H9 (cell line): ENCODE results near the gene CASQ2. TPM values are rescaled to one million over a fixed set of nuclear protein-coding genes. Genes with fewer than 3 reads are reported as not detected.

Experiments used
- DNase-seq: peaks from one replicate; pipeline ENCODE4 v3.0.0-alpha.2; 2017
- H2AFZ ChIP-seq: one replicate; pipeline ENCODE4 v1.6.1; 2013; ENCODE audit warnings: mild to moderate bottlenecking, low read length, control low read depth, moderate library complexity
- H2AK5ac ChIP-seq: 2 replicates; pipeline ENCODE4 v1.6.1; 2013; ENCODE audit warnings: low read length, control low read depth, mixed read lengths; ENCODE audit not compliant: insufficient read length
- H2BK120ac ChIP-seq: one replicate; pipeline ENCODE4 v1.6.1; 2013; ENCODE audit warnings: low read depth, mild to moderate bottlenecking, low read length, control low read depth, inconsistent platforms; ENCODE audit not compliant: poor library complexity, severe bottlenecking
- H2BK12ac ChIP-seq: 2 replicates; pipeline ENCODE4 v1.6.1; 2013; ENCODE audit warnings: low read length, control low read depth, mixed read lengths, low read depth; ENCODE audit not compliant: insufficient read length
- H2BK15ac ChIP-seq: 2 replicates; pipeline ENCODE4 v1.6.1; 2013; ENCODE audit warnings: low read depth, low read length, control low read depth
- H2BK20ac ChIP-seq: one replicate; pipeline ENCODE4 v1.6.1; 2013; ENCODE audit warnings: low read depth, mild to moderate bottlenecking, low read length, control low read depth, inconsistent platforms; ENCODE audit not compliant: poor library complexity, severe bottlenecking
- H2BK5ac ChIP-seq: 2 replicates; pipeline ENCODE4 v1.6.1; 2013; ENCODE audit warnings: low read length, control low read depth, mixed read lengths; ENCODE audit not compliant: insufficient read length
- H3K14ac ChIP-seq: 2 replicates; pipeline ENCODE4 v1.6.1; 2013; ENCODE audit warnings: low read length, control low read depth; ENCODE audit not compliant: insufficient read depth
- H3K18ac ChIP-seq: 2 replicates; pipeline ENCODE4 v1.6.1; 2013; ENCODE audit warnings: low read depth, mild to moderate bottlenecking, mixed read lengths, low read length, control low read depth; ENCODE audit not compliant: insufficient read length
- H3K23ac ChIP-seq: 2 replicates; pipeline ENCODE4 v1.6.1; 2013; ENCODE audit warnings: low read length, control low read depth, mixed read lengths, low read depth; ENCODE audit not compliant: insufficient read length
- H3K23me2 ChIP-seq: 2 replicates; pipeline ENCODE4 v1.6.1; 2013; ENCODE audit warnings: low read depth, mild to moderate bottlenecking, mixed read lengths, low read length, control low read depth; ENCODE audit not compliant: insufficient read length, poor library complexity, severe bottlenecking
- H3K27ac ChIP-seq: 2 replicates; pipeline ENCODE4 v1.5.1; 2013; ENCODE audit warnings: low read length, control low read depth, mixed read lengths, low read depth; ENCODE audit not compliant: insufficient read length
- H3K27me3 ChIP-seq: 2 replicates; pipeline ENCODE4 v1.6.1; 2013; ENCODE audit warnings: low read length, control low read depth, inconsistent platforms; ENCODE audit not compliant: insufficient read depth
- H3K4ac ChIP-seq: 2 replicates; pipeline ENCODE4 v1.6.1; 2013; ENCODE audit warnings: low read depth, mild to moderate bottlenecking, control low read depth, inconsistent platforms, low read length, moderate library complexity
- H3K4me1 ChIP-seq: 2 replicates; pipeline ENCODE4 v1.6.1; 2013; ENCODE audit warnings: low read length, control low read depth, inconsistent platforms; ENCODE audit not compliant: insufficient read depth
- H3K4me2 ChIP-seq: 2 replicates; pipeline ENCODE4 v1.6.1; 2013; ENCODE audit warnings: low read length, control low read depth, mixed read lengths; ENCODE audit not compliant: insufficient read length, insufficient read depth
- H3K56ac ChIP-seq: 2 replicates; pipeline ENCODE4 v1.6.1; 2013; ENCODE audit warnings: low read depth, mild to moderate bottlenecking, mixed read lengths, low read length, control low read depth; ENCODE audit not compliant: insufficient read length
- H3K79me1 ChIP-seq: 2 replicates; pipeline ENCODE4 v1.6.1; 2013; ENCODE audit warnings: low read depth, mild to moderate bottlenecking, moderate library complexity, low read length, control low read depth, inconsistent platforms; ENCODE audit not compliant: insufficient read depth, poor library complexity, severe bottlenecking
- H3K79me2 ChIP-seq: 2 replicates; pipeline ENCODE4 v1.6.1; 2013; ENCODE audit warnings: low read length, control low read depth, inconsistent platforms; ENCODE audit not compliant: insufficient read depth
- H3K9ac ChIP-seq: 2 replicates; pipeline ENCODE4 v1.6.1; 2013; ENCODE audit warnings: low read length, control low read depth, mixed read lengths; ENCODE audit not compliant: insufficient read length; ENCODE audit errors: extremely low read depth
- H3K9me3 ChIP-seq: one replicate; pipeline ENCODE4 v1.6.1; 2013; ENCODE audit warnings: low read depth, low read length, inconsistent platforms; ENCODE audit not compliant: control insufficient read depth
- H3T11ph ChIP-seq: one replicate; pipeline ENCODE4 v1.6.1; 2013; ENCODE audit warnings: mild to moderate bottlenecking, low read length, control low read depth, inconsistent platforms
- H4K20me1 ChIP-seq: one replicate; pipeline ENCODE4 v1.6.1; 2013; ENCODE audit not compliant: control insufficient read depth, insufficient read length, insufficient read depth
- H4K5ac ChIP-seq: 2 replicates; pipeline ENCODE4 v1.6.1; 2013; ENCODE audit warnings: low read depth, mild to moderate bottlenecking, mixed read lengths, low read length, control low read depth; ENCODE audit not compliant: insufficient read length
- H4K8ac ChIP-seq: replicated peaks from 2 replicates; pipeline ENCODE4 v1.6.1; 2013; ENCODE audit warnings: low read length, control low read depth, mixed read lengths, low read depth; ENCODE audit not compliant: insufficient read length
- H4K91ac ChIP-seq: 2 replicates; pipeline ENCODE4 v1.6.1; 2013; ENCODE audit warnings: low read depth, mild to moderate bottlenecking, moderate library complexity, mixed read lengths, low read length, control low read depth; ENCODE audit not compliant: insufficient read length
- H3K27ac Mint-ChIP-seq, 3 experiments: 2 replicates in 2 of 3; 3 replicates in 1 of 3; pipeline ENCODE4 v1.8.0; 2020 to 2021; ENCODE audit warnings: mixed read lengths in 3 of 3, mild to moderate bottlenecking in 1 of 3, moderate library complexity in 1 of 3
- H3K27me3 Mint-ChIP-seq: 2 replicates; pipeline ENCODE4 v1.8.0; 2021; ENCODE audit warnings: low read depth, mild to moderate bottlenecking, moderate library complexity, mixed read lengths
- H3K36me3 Mint-ChIP-seq, 3 experiments: 2 replicates in 2 of 3; 3 replicates in 1 of 3; pipeline ENCODE4 v1.8.0; 2020 to 2021; ENCODE audit warnings: low read depth in 3 of 3, mixed read lengths in 3 of 3; ENCODE audit not compliant: insufficient read depth in 1 of 3
- H3K4me1 Mint-ChIP-seq, 2 experiments: 2 replicates each; pipeline ENCODE4 v1.8.0; 2020; ENCODE audit warnings: mixed read lengths in 2 of 2
- H3K4me3 Mint-ChIP-seq, 2 experiments: 2 replicates in 1 of 2; 3 replicates in 1 of 2; pipeline ENCODE4 v1.8.0; 2020 to 2021; ENCODE audit warnings: mild to moderate bottlenecking in 2 of 2, mixed read lengths in 2 of 2, moderate library complexity in 1 of 2
- H3K9me3 Mint-ChIP-seq, 2 experiments: 2 replicates in 1 of 2; 3 replicates in 1 of 2; pipeline ENCODE4 v1.8.0; 2020; ENCODE audit warnings: mild to moderate bottlenecking in 2 of 2, mixed read lengths in 2 of 2, moderate library complexity in 1 of 2
- WGBS: extraction: QIAGEN DNeasy Blood & Tissue Kit; methylation state at CpG from one replicate; pipeline ENCODE4 v1.1.7; 2013; ENCODE audit warnings: missing lambda C conversion rate, low lambda C conversion rate, mixed read lengths; ENCODE audit not compliant: insufficient read length; ENCODE audit errors: extremely low coverage; 5-methylcytosine and 5-hydroxymethylcytosine counted together
- total RNA-seq: library from RNA; stranded (reverse); gene quantifications from 2 replicates; pipeline ENCODE4 v1.2.1, GENCODE V29; 2021
- TF ChIP-seq, protein P1 (sequence below): fragments of 200-600 bp; sonication (generic); conservative IDR thresholded peaks from 3 replicates; pipeline ENCODE4 v1.8.0; 2021; ENCODE audit warnings: antibody characterized with exemption, mild to moderate bottlenecking

Gene CASQ2
- total RNA-seq, 1 experiment from 2014 or later: not detected

DNA sequence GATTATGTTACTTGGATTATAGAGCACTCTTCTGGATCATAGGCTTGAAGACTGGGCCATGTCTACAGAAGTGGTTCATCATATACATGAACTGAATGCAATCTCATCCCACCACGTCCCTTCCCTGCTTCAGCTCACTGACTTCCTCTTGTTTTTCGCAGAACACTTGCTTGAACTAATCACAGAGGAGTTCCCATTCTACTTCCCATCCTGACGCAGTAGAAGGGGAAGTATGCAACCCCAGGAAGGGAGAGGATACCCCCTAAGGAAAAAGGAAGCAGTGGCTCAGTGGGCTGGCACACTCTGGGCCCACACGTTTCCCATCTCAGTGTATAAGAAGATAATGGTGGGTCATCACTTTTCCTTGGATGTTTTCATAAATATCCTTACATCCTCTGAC, 36.2 kb downstream of the CASQ2 start:
- no peaks in the 10 kb centered on the region for H3K27me3 Mint-ChIP-seq
- Histone ChIP-seq H3K4me2 (no peak overlapping the region), H3K9ac (peak overlapping the region; percentile 26), H3K27ac (no peak overlapping the region), H3K4me1 (no peaks in the 10 kb centered on the region; the same call in 1 of the 2 replicates), H3K56ac (no peak overlapping the region), H2BK20ac (no peak overlapping the region), H2BK120ac (no peak overlapping the region), H4K91ac (no peak overlapping the region), H2AK5ac (no peak overlapping the region), H3K18ac (no peak overlapping the region), H2AFZ (no peak overlapping the region), H3K23me2 (no peaks in the 10 kb centered on the region), H2BK15ac (no peak overlapping the region), H3K14ac (no peak overlapping the region), H3K27me3 (no peaks in the 10 kb centered on the region), H3K4ac (no peak overlapping the region), H3K23ac (no peak overlapping the region), H2BK12ac (no peak overlapping the region), H3K79me1 (no peaks in the 10 kb centered on the region), H3K9me3 (no peaks in the 10 kb centered on the region), H2BK5ac (no peak overlapping the region), H3K79me2 (no peaks in the 10 kb centered on the region), H4K5ac (no peak overlapping the region), H4K8ac (no peak overlapping the region), H3T11ph (no peak overlapping the region), H4K20me1 (no peaks in the 10 kb centered on the region)
- H3K36me3 Mint-ChIP-seq: no peaks in the 10 kb centered on the region
- peaks cover 15 to 17% of the 10 kb centered on the region in 2 experiments for H3K4me1 Mint-ChIP-seq
- no peak overlapping the region for H3K4me3 Mint-ChIP-seq
- no peak for DNase-seq
- H3K27ac Mint-ChIP-seq: no peak overlapping the region
- no CpG with 5 or more reads among the region's 4 CpGs for WGBS
- H3K9me3 Mint-ChIP-seq: no peaks in the 10 kb centered on the region
- TF ChIP-seq, protein P1, sequence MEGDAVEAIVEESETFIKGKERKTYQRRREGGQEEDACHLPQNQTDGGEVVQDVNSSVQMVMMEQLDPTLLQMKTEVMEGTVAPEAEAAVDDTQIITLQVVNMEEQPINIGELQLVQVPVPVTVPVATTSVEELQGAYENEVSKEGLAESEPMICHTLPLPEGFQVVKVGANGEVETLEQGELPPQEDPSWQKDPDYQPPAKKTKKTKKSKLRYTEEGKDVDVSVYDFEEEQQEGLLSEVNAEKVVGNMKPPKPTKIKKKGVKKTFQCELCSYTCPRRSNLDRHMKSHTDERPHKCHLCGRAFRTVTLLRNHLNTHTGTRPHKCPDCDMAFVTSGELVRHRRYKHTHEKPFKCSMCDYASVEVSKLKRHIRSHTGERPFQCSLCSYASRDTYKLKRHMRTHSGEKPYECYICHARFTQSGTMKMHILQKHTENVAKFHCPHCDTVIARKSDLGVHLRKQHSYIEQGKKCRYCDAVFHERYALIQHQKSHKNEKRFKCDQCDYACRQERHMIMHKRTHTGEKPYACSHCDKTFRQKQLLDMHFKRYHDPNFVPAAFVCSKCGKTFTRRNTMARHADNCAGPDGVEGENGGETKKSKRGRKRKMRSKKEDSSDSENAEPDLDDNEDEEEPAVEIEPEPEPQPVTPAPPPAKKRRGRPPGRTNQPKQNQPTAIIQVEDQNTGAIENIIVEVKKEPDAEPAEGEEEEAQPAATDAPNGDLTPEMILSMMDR: no peak
